Measurements from ENCODE around the gene CHRDL2.

CHRDL2 gene

GRCh38 chr11:74735365-74735928 lies 4.2 kb upstream of the CHRDL2 start:
- H3K4me3 Mint-ChIP-seq: no peak overlapping the region
- H3K27me3 Mint-ChIP-seq (ENCODE audit: low read depth): peaks cover 75% of the 10 kb centered on the region
- no peak overlapping the region for H3K27ac Mint-ChIP-seq
- H3K4me1 Mint-ChIP-seq (ENCODE audit: low read depth): peaks cover 2% of the 10 kb centered on the region
- no peaks in the 10 kb centered on the region for H3K36me3 Mint-ChIP-seq (ENCODE audit: low read depth)
- H3K9me3 Mint-ChIP-seq: no peaks in the 10 kb centered on the region

DNA sequence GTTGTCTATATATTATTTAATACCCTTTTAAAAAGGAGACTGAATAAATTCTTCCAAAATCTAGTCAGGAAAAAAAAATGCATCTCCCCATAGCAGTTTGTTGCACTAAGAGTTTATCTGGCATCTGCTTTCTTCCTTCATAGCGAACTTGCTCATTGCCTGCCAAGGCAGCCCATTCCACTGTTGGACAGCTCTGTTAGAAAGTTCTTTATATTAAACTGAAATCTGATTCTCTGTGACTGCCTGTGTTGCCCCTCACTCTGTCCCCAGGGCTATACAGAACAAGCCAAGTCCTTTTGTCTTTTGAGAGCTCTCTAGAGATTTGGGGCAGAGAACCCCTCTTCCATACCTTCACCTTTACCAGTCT lies 3.3 kb upstream of the CHRDL2 start:
- H3K36me3 Mint-ChIP-seq (ENCODE audit: low read depth): no peaks in the 10 kb centered on the region
- peaks cover 77% of the 10 kb centered on the region for H3K27me3 Mint-ChIP-seq (ENCODE audit: low read depth)
- peaks cover 2% of the 10 kb centered on the region for H3K4me1 Mint-ChIP-seq (ENCODE audit: low read depth)
- H3K9me3 Mint-ChIP-seq: no peaks in the 10 kb centered on the region
- H3K27ac Mint-ChIP-seq: no peak overlapping the region
- no peak overlapping the region for H3K4me3 Mint-ChIP-seq

DNA sequence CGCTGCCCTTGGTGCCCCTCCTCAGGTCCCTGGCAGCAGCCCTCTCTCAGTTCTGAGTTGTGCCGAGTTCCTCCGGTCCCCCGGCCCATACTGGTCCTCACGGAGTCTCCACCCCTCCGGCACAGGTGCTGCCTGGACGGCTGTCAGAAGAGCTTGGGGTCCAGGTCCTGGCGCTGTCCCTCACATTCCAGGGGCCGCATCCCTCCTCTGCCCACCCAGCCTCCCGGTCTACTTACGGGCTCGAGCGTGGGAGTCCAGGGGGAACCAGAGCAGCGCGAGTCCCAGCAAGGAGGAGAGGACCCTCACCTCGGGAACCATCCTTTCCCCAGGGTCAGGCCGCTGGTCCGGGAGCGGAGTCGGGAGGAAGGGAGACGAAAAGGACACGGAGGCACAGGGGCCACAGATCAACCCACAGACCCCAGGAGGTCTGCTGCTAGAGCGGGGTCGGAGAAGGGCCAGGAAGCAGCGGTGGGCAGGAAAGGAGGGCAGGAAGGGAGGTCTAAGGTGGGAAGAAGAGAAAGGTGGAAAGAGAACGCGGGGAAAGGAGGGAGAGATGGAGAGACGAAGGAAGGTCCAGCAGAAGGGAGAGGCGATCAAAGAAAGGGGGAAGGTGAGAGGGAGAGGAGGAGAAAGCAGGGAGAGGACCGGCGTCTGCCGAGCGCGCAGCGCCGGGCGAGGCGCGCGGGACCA lies 510 bp downstream of the CHRDL2 start:
- no peak overlapping the region for H3K27ac Mint-ChIP-seq
- H3K36me3 Mint-ChIP-seq (ENCODE audit: low read depth): no peaks in the 10 kb centered on the region
- H3K9me3 Mint-ChIP-seq: no peaks in the 10 kb centered on the region
- no peak overlapping the region for H3K4me3 Mint-ChIP-seq
- peaks cover 2% of the 10 kb centered on the region for H3K4me1 Mint-ChIP-seq (ENCODE audit: low read depth)
- peaks cover 77% of the 10 kb centered on the region for H3K27me3 Mint-ChIP-seq (ENCODE audit: low read depth)

GRCh38 chr11:74729397-74729796 lies 1.8 kb downstream of the CHRDL2 start:
- Mint-ChIP-seq H3K4me3 (no peak overlapping the region), H3K36me3 (ENCODE audit: low read depth) (no peaks in the 10 kb centered on the region), H3K27ac (no peak overlapping the region), H3K4me1 (ENCODE audit: low read depth) (peaks cover 2% of the 10 kb centered on the region), H3K9me3 (no peaks in the 10 kb centered on the region), H3K27me3 (ENCODE audit: low read depth) (peaks cover 76% of the 10 kb centered on the region)

GRCh38 chr11:74726547-74727182 lies 4.6 kb downstream of the CHRDL2 start:
- no peak overlapping the region for H3K4me3 Mint-ChIP-seq
- peaks cover 2% of the 10 kb centered on the region for H3K4me1 Mint-ChIP-seq (ENCODE audit: low read depth)
- H3K27ac Mint-ChIP-seq: no peak overlapping the region
- no peaks in the 10 kb centered on the region for H3K36me3 Mint-ChIP-seq (ENCODE audit: low read depth)
- no peaks in the 10 kb centered on the region for H3K9me3 Mint-ChIP-seq
- H3K27me3 Mint-ChIP-seq (ENCODE audit: low read depth): peaks cover 65% of the 10 kb centered on the region

DNA sequence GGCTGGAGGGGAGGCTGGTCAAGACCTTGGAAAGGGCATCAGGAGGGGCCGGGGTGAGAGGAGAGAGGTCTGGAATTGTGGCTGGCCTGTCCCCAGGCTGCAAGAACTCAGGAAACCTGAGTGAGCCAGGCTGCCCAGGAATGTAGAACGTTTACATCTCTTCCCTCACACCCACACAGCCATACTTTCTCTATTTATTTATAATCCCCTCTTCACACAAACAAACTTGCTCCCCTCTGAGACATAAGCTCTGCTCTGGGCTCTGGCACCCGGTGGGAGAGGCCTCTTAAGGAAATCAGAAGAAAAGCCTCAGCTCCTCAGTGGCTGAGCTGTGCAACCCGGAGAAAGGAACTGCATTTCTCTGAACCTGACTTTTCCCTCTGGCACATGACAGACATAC lies 5.5 kb downstream of the CHRDL2 start:
- Mint-ChIP-seq H3K4me1 (ENCODE audit: low read depth) (no peaks in the 10 kb centered on the region), H3K36me3 (ENCODE audit: low read depth) (no peaks in the 10 kb centered on the region), H3K27ac (no peak overlapping the region), H3K27me3 (ENCODE audit: low read depth) (peaks cover 59% of the 10 kb centered on the region), H3K9me3 (no peaks in the 10 kb centered on the region), H3K4me3 (no peak overlapping the region)

- H3K4me1 Mint-ChIP-seq (ENCODE audit: low read depth): no peaks in the 10 kb centered on the region
- peaks cover 40% of the 10 kb centered on the region for H3K27me3 Mint-ChIP-seq (ENCODE audit: low read depth)
- no peaks in the 10 kb centered on the region for H3K9me3 Mint-ChIP-seq
- no peaks in the 10 kb centered on the region for H3K36me3 Mint-ChIP-seq (ENCODE audit: low read depth)
- no peak overlapping the region for H3K4me3 Mint-ChIP-seq
- no peak overlapping the region for H3K27ac Mint-ChIP-seq
Observed at GRCh38 chr11:74723511-74723910, 7.7 kb downstream of the CHRDL2 start.

- H3K27me3 Mint-ChIP-seq (ENCODE audit: low read depth): peaks cover 34% of the 10 kb centered on the region
- H3K4me1 Mint-ChIP-seq (ENCODE audit: low read depth): no peaks in the 10 kb centered on the region
- no peaks in the 10 kb centered on the region for H3K9me3 Mint-ChIP-seq
- no peaks in the 10 kb centered on the region for H3K36me3 Mint-ChIP-seq (ENCODE audit: low read depth)
- no peak overlapping the region for H3K27ac Mint-ChIP-seq
- H3K4me3 Mint-ChIP-seq: no peak overlapping the region
Observed at GRCh38 chr11:74721479-74721835, 9.8 kb downstream of the CHRDL2 start.

DNA sequence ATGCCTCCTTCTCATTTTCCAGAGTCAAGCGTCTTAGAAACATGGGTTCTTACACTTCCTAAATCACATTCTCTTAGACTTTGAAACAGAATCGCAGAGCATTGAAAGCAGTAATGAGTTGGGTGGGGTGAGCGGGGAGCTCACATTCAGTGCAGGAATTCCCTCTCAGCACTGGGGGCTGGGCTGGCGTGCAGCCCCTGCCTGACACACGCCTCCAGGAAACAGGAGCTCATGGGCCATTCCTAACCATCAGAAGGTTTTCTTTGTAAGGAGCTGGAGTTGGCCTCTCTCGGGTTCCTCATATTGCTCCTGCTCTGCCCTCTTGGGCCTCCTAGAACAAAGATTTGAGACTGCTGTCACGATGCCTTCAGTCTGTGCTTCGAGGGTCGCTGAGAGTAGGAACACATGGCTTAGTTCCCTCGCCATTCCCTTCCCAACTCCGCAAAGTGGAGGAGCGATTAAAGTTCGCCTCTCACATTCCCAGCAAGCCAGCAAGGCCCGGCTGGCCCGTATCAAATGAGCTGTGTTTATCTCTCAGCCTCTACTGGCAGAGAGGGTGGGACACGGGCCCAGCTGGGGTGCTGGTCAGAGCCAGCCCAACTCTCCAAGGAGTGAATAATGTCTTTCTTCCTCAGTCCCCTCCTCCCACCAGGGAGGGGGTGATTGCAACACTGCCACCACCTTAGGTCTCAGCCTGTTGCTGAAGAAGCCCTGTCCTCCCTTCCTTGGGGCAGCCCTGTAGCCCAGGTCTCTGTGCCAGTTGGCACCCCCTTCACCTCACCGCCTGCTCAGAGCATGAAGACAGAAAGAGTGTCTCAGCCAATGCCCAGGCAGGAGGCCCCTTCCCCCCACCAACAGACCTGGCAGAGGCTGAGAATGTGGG lies 10.4 kb downstream of the CHRDL2 start:
- Mint-ChIP-seq H3K27me3 (ENCODE audit: low read depth) (peaks cover 28% of the 10 kb centered on the region), H3K9me3 (no peaks in the 10 kb centered on the region), H3K36me3 (ENCODE audit: low read depth) (no peaks in the 10 kb centered on the region), H3K4me1 (ENCODE audit: low read depth) (no peaks in the 10 kb centered on the region), H3K27ac (no peak overlapping the region), H3K4me3 (no peak overlapping the region)

DNA sequence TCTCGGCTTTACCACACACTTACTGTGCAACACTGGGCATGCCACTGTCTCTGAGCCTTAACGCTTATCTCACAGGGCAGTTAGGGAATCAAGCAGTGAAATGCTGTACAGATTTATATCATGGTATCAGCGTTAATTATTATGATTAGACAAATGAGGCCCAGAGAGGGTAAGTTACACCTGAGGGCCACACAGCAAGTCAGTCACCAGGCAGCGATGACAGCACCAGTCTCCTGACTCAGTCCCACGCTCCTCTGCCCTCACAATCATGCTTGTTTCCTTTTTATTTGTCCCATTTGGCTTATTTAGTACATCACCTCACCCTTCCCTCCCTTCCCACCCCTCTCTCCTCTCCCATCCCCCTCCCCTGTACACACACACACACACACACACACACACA lies 12.2 kb downstream of the CHRDL2 start:
- peaks cover 18% of the 10 kb centered on the region for H3K27me3 Mint-ChIP-seq (ENCODE audit: low read depth)
- no peaks in the 10 kb centered on the region for H3K36me3 Mint-ChIP-seq (ENCODE audit: low read depth)
- H3K27ac Mint-ChIP-seq: no peak overlapping the region

DNA sequence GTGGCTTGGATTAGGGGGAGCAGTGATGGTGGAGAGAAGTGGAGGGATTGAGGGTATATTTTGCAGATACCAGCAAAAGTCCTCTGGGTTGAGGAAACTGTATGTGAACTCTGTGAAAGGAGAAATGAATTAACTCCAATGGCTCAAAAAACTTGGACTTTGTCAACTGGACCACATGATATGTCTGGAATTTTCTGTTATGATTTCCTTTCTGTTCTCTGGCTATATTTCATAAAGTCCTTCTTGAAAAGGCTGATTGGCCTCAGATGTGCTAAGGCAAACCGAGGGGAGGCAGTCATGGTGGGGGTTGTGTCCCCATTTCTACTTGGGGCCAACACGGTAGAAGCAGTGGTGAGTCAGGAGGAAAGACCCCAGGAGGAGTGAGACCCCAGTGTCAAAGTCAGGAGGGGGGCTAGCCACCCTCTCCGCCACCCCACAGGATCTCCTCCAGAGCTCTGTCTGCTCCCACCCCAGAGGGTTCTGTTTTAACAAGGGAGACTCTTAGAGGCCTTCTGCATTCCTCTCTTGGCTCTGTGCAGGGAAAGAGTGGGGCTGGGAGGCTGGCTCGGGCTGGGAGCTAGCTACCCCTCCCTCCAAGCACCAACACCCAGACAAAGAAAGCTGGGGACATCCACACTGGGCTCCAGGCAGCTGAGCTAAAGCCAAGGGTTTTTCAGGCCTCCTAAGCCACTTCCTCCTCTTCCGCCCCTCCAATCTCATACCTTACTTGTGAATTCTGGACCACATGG lies 13.8 kb downstream of the CHRDL2 start:
- H3K4me3 Mint-ChIP-seq: no peak overlapping the region
- no peak overlapping the region for H3K27ac Mint-ChIP-seq
- H3K36me3 Mint-ChIP-seq (ENCODE audit: low read depth): no peaks in the 10 kb centered on the region
- no peaks in the 10 kb centered on the region for H3K9me3 Mint-ChIP-seq
- H3K27me3 Mint-ChIP-seq (ENCODE audit: low read depth): peaks cover 6% of the 10 kb centered on the region
- no peaks in the 10 kb centered on the region for H3K4me1 Mint-ChIP-seq (ENCODE audit: low read depth)

More for the DNA sequence above, 12.2 kb downstream of the CHRDL2 start:
- Mint-ChIP-seq H3K9me3 (no peaks in the 10 kb centered on the region), H3K4me3 (no peak overlapping the region), H3K4me1 (ENCODE audit: low read depth) (no peaks in the 10 kb centered on the region)

GRCh38 chr11:74714904-74715303 lies 16.3 kb downstream of the CHRDL2 start:
- Mint-ChIP-seq H3K4me3 (no peak overlapping the region), H3K27me3 (ENCODE audit: low read depth) (peaks cover 3% of the 10 kb centered on the region), H3K36me3 (ENCODE audit: low read depth) (no peaks in the 10 kb centered on the region), H3K27ac (no peak overlapping the region), H3K9me3 (no peaks in the 10 kb centered on the region), H3K4me1 (ENCODE audit: low read depth) (no peaks in the 10 kb centered on the region)

DNA sequence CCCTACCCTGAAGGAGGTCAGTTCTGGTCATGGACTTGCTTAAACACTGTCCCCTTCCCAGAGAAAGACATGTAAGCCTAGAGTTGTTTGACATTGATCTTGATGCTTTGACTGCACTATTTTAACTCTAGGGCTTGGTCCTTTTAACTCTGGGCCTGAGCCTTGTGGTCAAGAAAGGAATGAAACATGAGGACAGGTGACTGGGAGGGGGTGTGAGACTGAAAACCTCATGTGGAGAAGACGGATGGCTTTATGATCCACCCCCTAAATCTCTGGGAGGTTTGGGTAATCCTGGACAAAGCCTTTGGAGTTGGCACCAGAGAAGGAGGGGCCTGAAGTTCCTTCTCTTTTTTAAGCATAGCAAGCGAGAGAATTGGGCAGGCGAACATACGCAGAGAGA lies 17.5 kb downstream of the CHRDL2 start:
- no peaks in the 10 kb centered on the region for H3K4me1 Mint-ChIP-seq (ENCODE audit: low read depth)
- H3K27me3 Mint-ChIP-seq (ENCODE audit: low read depth): peaks cover 3% of the 10 kb centered on the region
- H3K36me3 Mint-ChIP-seq (ENCODE audit: low read depth): no peaks in the 10 kb centered on the region
- H3K9me3 Mint-ChIP-seq: no peaks in the 10 kb centered on the region
- no peak overlapping the region for H3K4me3 Mint-ChIP-seq
- H3K27ac Mint-ChIP-seq: no peak overlapping the region

- no peak overlapping the region for H3K27ac Mint-ChIP-seq
- H3K36me3 Mint-ChIP-seq (ENCODE audit: low read depth): no peaks in the 10 kb centered on the region
- H3K9me3 Mint-ChIP-seq: no peaks in the 10 kb centered on the region
- no peaks in the 10 kb centered on the region for H3K4me1 Mint-ChIP-seq (ENCODE audit: low read depth)
- H3K4me3 Mint-ChIP-seq: no peak overlapping the region
- H3K27me3 Mint-ChIP-seq (ENCODE audit: low read depth): no peaks in the 10 kb centered on the region
Observed at GRCh38 chr11:74710281-74710938, 20.8 kb downstream of the CHRDL2 start.
